Body of pancreas (tissue), 4 donors: Measurements from ENCODE around the gene EBF3.

ENCODE experiments used
- POLR2A ChIP-seq, 3 donors: fragments of 450-650 bp; IDR thresholded peaks; one replicate each; pipeline ENCODE4 v1.6.1; 2016; ENCODE audit warnings: antibody characterized with exemption in 3 of 3, mild to moderate bottlenecking in 2 of 3
- TF ChIP-seq, protein P1 (sequence below), 7 experiments: fragments of 450-650 bp in 4 of 7; fragments of 200-600 bp in 3 of 7; sonication (generic) in 3 of 7; IDR thresholded peaks; one replicate each; pipeline ENCODE4 v1.5.1; 2016 to 2019; ENCODE audit warnings: antibody characterized with exemption in 7 of 7

DNA sequence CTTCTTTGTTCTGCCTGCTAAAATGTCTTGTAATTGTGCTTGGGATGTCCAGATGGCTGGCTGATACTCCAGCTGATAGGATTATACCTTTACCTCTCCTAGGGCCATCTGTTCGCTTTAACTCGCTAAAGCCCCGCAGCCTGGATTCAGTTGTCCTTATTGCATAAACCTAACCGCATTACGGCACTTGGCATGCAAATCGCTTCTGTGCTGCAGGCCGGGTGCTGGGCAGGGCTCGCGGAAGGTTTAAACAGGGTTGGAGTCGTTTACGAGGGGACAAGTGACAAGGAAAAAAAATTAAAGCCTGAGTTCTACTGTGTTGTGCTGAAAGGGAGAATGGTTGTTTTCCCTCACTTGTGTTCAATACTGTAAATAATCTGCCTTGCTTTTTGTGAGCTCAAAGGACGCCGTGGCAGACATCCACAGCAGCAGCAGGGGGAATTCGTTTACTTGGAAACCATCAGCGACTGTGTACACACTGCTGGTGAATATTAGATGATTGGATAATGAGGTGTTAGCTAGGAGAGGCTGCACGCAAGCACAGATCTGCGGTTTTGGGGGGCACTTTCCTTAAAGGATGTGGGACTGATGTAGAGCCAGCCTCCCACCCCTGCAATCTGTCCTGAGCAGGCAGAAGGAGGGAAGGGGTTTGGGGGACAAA is 93.0 kb downstream of the EBF3 start:
- TF ChIP-seq, protein P1, sequence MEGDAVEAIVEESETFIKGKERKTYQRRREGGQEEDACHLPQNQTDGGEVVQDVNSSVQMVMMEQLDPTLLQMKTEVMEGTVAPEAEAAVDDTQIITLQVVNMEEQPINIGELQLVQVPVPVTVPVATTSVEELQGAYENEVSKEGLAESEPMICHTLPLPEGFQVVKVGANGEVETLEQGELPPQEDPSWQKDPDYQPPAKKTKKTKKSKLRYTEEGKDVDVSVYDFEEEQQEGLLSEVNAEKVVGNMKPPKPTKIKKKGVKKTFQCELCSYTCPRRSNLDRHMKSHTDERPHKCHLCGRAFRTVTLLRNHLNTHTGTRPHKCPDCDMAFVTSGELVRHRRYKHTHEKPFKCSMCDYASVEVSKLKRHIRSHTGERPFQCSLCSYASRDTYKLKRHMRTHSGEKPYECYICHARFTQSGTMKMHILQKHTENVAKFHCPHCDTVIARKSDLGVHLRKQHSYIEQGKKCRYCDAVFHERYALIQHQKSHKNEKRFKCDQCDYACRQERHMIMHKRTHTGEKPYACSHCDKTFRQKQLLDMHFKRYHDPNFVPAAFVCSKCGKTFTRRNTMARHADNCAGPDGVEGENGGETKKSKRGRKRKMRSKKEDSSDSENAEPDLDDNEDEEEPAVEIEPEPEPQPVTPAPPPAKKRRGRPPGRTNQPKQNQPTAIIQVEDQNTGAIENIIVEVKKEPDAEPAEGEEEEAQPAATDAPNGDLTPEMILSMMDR (IDR thresholded peaks at IDR 0.05): no peak
- no peak for TF ChIP-seq POLR2A (IDR thresholded peaks at IDR 0.05)
